ENCODE data around the gene SLC25A15. TPM values are rescaled to one million over a fixed set of nuclear protein-coding genes. Genes with fewer than 3 reads are reported as not detected.

SLC25A15 gene
- total RNA-seq, 1 donor from 2014 or later: 9.3 TPM

DNA sequence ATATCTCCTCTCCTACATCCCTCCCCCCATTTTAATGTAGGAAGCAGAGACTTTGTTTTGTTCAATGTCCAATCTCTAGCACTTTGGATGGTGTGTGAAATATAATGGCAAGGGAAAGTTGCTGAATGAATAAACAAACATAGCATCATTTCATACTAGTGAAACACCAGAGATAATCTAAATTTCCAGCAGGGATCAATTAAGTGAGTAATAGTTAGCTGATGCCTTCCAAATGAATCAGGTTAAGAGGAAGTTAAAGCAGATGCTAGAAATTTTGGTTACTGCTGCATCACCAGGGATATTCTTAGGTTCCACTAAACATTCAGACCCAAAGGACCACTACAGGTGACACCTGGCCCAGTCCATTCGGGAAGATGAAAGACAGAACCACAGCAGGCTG, 26.6 kb upstream of the SLC25A15 start:
- no peaks in the 10 kb centered on the region for H3K4me1 Mint-ChIP-seq (ENCODE audit: low read depth)
- H3K27me3 Mint-ChIP-seq (ENCODE audit: low read depth): no peaks in the 10 kb centered on the region
- DNase-seq (ENCODE audit: low spot score): no peak
- H3K27ac Mint-ChIP-seq (ENCODE audit: unreplicated experiment): no peak overlapping the region
- peaks cover 8% of the 10 kb centered on the region for H3K36me3 Mint-ChIP-seq (ENCODE audit: low read depth)
- TF ChIP-seq, protein P1, sequence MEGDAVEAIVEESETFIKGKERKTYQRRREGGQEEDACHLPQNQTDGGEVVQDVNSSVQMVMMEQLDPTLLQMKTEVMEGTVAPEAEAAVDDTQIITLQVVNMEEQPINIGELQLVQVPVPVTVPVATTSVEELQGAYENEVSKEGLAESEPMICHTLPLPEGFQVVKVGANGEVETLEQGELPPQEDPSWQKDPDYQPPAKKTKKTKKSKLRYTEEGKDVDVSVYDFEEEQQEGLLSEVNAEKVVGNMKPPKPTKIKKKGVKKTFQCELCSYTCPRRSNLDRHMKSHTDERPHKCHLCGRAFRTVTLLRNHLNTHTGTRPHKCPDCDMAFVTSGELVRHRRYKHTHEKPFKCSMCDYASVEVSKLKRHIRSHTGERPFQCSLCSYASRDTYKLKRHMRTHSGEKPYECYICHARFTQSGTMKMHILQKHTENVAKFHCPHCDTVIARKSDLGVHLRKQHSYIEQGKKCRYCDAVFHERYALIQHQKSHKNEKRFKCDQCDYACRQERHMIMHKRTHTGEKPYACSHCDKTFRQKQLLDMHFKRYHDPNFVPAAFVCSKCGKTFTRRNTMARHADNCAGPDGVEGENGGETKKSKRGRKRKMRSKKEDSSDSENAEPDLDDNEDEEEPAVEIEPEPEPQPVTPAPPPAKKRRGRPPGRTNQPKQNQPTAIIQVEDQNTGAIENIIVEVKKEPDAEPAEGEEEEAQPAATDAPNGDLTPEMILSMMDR (IDR thresholded peaks at IDR 0.05): no peak
- no peak overlapping the region for H3K4me3 Mint-ChIP-seq (ENCODE audit: unreplicated experiment)
- H3K9me3 Mint-ChIP-seq (ENCODE audit: low read depth): no peaks in the 10 kb centered on the region

DNA sequence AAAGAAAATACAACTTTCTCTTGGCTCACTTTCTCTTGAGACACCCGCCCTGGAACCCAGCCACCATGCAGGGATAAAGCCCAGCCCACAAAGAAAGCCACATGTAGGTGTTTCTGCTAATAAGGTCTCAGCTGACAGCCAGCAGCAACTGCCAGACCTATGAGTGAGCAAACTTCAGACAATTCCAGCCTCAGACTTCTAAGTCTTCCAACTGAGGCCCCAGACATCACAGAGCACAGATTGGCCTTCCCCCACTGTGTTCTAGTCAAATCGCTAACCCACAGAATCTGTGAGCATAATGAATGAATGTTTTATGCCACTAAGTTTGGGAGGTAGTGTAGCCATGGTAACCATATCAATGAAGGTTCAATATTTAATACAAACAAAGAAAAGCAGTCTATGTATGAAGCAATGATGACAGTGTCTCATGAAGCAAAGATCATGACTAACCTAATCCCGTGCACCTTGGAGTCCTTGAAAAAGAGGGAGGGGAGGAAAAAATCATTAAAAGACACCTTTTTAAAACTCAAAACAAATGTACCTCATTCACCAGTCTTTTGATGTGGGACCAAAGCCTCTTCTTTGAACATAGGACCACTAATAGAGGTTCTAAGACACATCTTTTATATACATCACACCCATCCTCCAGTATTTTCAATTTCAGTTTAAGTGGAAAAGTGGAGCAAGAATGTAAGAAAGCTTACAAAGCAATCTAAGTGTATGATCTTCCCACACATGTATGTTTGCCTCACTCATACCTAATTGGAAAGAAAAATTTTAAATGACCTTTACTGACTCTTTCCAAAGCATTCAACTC, 24.6 kb upstream of the SLC25A15 start:
- no peaks in the 10 kb centered on the region for H3K27me3 Mint-ChIP-seq (ENCODE audit: low read depth)
- TF ChIP-seq, protein P1 (IDR thresholded peaks at IDR 0.05): no peak
- no peak for DNase-seq (ENCODE audit: low spot score)
- no peak overlapping the region for H3K4me3 Mint-ChIP-seq (ENCODE audit: unreplicated experiment)
- no peaks in the 10 kb centered on the region for H3K9me3 Mint-ChIP-seq (ENCODE audit: low read depth)
- no peak overlapping the region for H3K27ac Mint-ChIP-seq (ENCODE audit: unreplicated experiment)
- peaks cover 1% of the 10 kb centered on the region for H3K36me3 Mint-ChIP-seq (ENCODE audit: low read depth)
- H3K4me1 Mint-ChIP-seq (ENCODE audit: low read depth): peaks cover 10% of the 10 kb centered on the region

DNA sequence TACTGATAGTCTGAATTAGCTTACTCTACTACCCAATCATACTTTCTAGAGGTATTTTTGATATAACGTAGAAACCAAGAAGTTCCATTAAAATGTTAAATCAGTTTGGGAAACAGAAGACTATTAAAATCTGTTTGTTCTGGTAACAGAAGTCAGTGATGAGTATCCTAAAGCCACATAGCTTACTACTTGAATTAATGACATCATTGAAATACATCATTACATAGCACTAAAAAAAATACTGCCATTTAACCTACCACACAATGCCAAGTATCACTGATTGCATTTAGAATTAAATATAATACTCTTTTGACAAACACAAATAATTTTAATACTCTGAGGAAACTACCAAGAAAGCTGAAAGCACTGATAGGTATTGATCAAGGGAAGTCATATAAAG, 23.8 kb upstream of the SLC25A15 start:
- H3K4me3 Mint-ChIP-seq (ENCODE audit: unreplicated experiment): no peak overlapping the region
- TF ChIP-seq, protein P1 (IDR thresholded peaks at IDR 0.05): no peak
- peaks cover 17% of the 10 kb centered on the region for H3K4me1 Mint-ChIP-seq (ENCODE audit: low read depth)
- H3K27ac Mint-ChIP-seq (ENCODE audit: unreplicated experiment): no peak overlapping the region
- no peaks in the 10 kb centered on the region for H3K9me3 Mint-ChIP-seq (ENCODE audit: low read depth)
- no peak for DNase-seq (ENCODE audit: low spot score)
- peaks cover 1% of the 10 kb centered on the region for H3K36me3 Mint-ChIP-seq (ENCODE audit: low read depth)
- H3K27me3 Mint-ChIP-seq (ENCODE audit: low read depth): no peaks in the 10 kb centered on the region

DNA sequence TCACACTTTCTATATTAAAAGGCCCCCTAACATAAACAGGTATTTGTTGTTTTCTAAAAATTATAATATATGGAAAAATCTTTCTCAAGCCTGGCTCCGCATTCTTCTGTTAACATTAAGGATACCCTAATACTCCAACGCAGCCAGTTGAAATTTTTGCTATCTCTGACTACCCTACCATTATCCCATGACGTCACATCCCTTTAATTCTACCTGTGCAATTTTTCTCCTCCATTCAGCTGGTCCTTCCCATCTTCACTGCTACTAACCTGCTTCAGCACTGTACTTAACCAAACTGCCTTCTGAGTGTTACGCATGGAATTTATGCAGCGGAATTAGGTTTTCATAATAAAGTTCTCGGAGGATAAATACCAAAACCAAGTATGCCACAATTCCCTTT, 19.4 kb upstream of the SLC25A15 start:
- Mint-ChIP-seq H3K4me1 (ENCODE audit: low read depth) (peaks cover 17% of the 10 kb centered on the region), H3K9me3 (ENCODE audit: low read depth) (no peaks in the 10 kb centered on the region), H3K4me3 (ENCODE audit: unreplicated experiment) (peak overlapping the region; percentile 96), H3K27ac (ENCODE audit: unreplicated experiment) (no peak overlapping the region), H3K27me3 (ENCODE audit: low read depth) (no peaks in the 10 kb centered on the region), H3K36me3 (ENCODE audit: low read depth) (no peaks in the 10 kb centered on the region)
- DNase-seq (ENCODE audit: low spot score): no peak
- TF ChIP-seq, protein P1 (IDR thresholded peaks at IDR 0.05): no peak

DNA sequence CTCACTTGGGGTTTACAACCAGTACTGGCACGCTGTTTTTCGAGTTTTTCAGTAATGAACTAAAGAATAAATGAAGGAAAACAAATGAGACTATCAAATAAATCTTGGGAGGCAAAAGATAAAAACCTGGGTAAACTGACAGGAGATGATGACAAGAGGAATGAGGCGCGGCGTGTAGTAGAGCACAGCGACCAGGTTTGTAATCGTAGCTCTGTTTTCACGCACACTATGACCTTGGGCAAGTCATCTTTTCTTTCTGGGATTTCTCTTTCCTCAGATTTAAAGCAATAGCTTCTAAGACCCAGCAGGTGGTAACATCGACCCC, 18.8 kb upstream of the SLC25A15 start:
- TF ChIP-seq, protein P1 (IDR thresholded peaks at IDR 0.05): no peak
- no peaks in the 10 kb centered on the region for H3K9me3 Mint-ChIP-seq (ENCODE audit: low read depth)
- H3K27me3 Mint-ChIP-seq (ENCODE audit: low read depth): no peaks in the 10 kb centered on the region
- H3K27ac Mint-ChIP-seq (ENCODE audit: unreplicated experiment): peak overlapping the region; percentile 94
- no peak for DNase-seq (ENCODE audit: low spot score)
- H3K36me3 Mint-ChIP-seq (ENCODE audit: low read depth): no peaks in the 10 kb centered on the region
- peaks cover 17% of the 10 kb centered on the region for H3K4me1 Mint-ChIP-seq (ENCODE audit: low read depth)
- H3K4me3 Mint-ChIP-seq (ENCODE audit: unreplicated experiment): peak overlapping the region; percentile 96
